HG03565 (cell line): ENCODE data around the gene SPRYD4.
A peak's percentile ranks its signal among the peaks of the same experiment; 100 is the strongest.
"Not testable (repeated sequence)": the region's sequence is repeated elsewhere in the genome, so short reads cannot be mapped to it uniquely, and the experiment has no call there.

Source experiments
- ATAC-seq: cut with Tn5 transposase; IDR thresholded peaks from one replicate; pipeline ENCODE4 v1.9.1; 2021; ENCODE audit warnings: mild to moderate bottlenecking, moderate library complexity; ENCODE audit not compliant: unreplicated experiment

SPRYD4 gene

GRCh38 chr12:56468216-56469006 lies at the start of gene SPRYD4:
Gene SPRYD4 (plus strand): TSS chr12:56468578. CDS start chr12:56468592, 14 bp downstream.
- peak; percentile 91 for ATAC-seq

- ATAC-seq, result no peak
Measured at GRCh38 chr12:56420411-56420810, 48.0 kb upstream of the SPRYD4 start.

- no peak for ATAC-seq
Measured at GRCh38 chr12:56425193-56425592, 43.2 kb upstream of the SPRYD4 start.

GRCh38 chr12:56425940-56426438 lies 42.4 kb upstream of the SPRYD4 start:
- ATAC-seq, result no peak

GRCh38 chr12:56431288-56431687 lies 37.1 kb upstream of the SPRYD4 start:
- ATAC-seq, result no peak

GRCh38 chr12:56431850-56432249 lies 36.5 kb upstream of the SPRYD4 start:
- ATAC-seq, result no peak

GRCh38 chr12:56434828-56435227 lies 33.5 kb upstream of the SPRYD4 start:
- no peak for ATAC-seq

- ATAC-seq, result no peak
Measured at GRCh38 chr12:56437430-56438176, 30.8 kb upstream of the SPRYD4 start.

- not testable (repeated sequence) for ATAC-seq
Measured at GRCh38 chr12:56443208-56443607, 25.2 kb upstream of the SPRYD4 start.

GRCh38 chr12:56448860-56449621 lies 19.3 kb upstream of the SPRYD4 start, which contains the start of gene TIMELESS:
Gene TIMELESS (minus strand): TSS chr12:56449426. CDS start chr12:56434170, 15,256 bp downstream.
- peak; percentile 89 for ATAC-seq

GRCh38 chr12:56449622-56449984 lies 18.8 kb upstream of the SPRYD4 start:
- ATAC-seq, result no peak

- ATAC-seq, result no peak
Measured at GRCh38 chr12:56450241-56450640, 18.1 kb upstream of the SPRYD4 start.

- ATAC-seq, result no peak
Measured at GRCh38 chr12:56451147-56451546, 17.2 kb upstream of the SPRYD4 start.

- ATAC-seq, result no peak
Measured at GRCh38 chr12:56454557-56454956, 13.8 kb upstream of the SPRYD4 start, which contains the start of gene MIP. Gene MIP (minus strand): TSS chr12:56454657. CDS start chr12:56454613, 44 bp downstream.

GRCh38 chr12:56457817-56458216 lies 10.6 kb upstream of the SPRYD4 start:
- no peak for ATAC-seq

- no peak for ATAC-seq
Measured at GRCh38 chr12:56461235-56462159, 6.9 kb upstream of the SPRYD4 start.

GRCh38 chr12:56462565-56462964 lies 5.8 kb upstream of the SPRYD4 start:
- ATAC-seq, result no peak

GRCh38 chr12:56469007-56469930 lies 891 bp downstream of the SPRYD4 start:
- ATAC-seq, result no peak

- ATAC-seq, result no peak
Measured at GRCh38 chr12:56474389-56474788, 6.0 kb downstream of the SPRYD4 start.
